Measurements from ENCODE around the gene CFAP161. TPM values are rescaled to one million over a fixed set of nuclear protein-coding genes. Genes with fewer than 3 reads are reported as not detected.

CFAP161 gene
- total RNA-seq, 1 experiment from 2014 or later, result not detected

- TF ChIP-seq CTCF (IDR thresholded peaks at IDR 0.05; ENCODE audit: unreplicated experiment), result no peak
- ChIA-PET POLR2A (no interaction called here), CTCF (no interaction called here)
Measured at GRCh38 chr15:81181220-81181619, 47.1 kb downstream of the CFAP161 start.

GRCh38 chr15:81182031-81182755, 48.1 kb downstream of the CFAP161 start:
- no peak overlapping the region for H3K4me3 Mint-ChIP-seq (ENCODE audit: unreplicated experiment)
- H3K36me3 Mint-ChIP-seq (ENCODE audit: insufficient read depth, unreplicated experiment), result no peaks in the 10 kb centered on the region
- BruUV-seq (replicated peaks), result no TSS peak
- intact Hi-C loops (cut with micrococcal nuclease), result no loop called here
- no peaks in the 10 kb centered on the region for H3K4me1 Mint-ChIP-seq (ENCODE audit: insufficient read depth, unreplicated experiment)
- no peak overlapping the region for H3K27ac Mint-ChIP-seq (ENCODE audit: low read depth, unreplicated experiment)
- POLR2A ChIA-PET, result no interaction called here
- no peaks in the 10 kb centered on the region for H3K27me3 Mint-ChIP-seq (ENCODE audit: insufficient read depth, unreplicated experiment)
- TF ChIP-seq CTCF (IDR thresholded peaks at IDR 0.05; ENCODE audit: unreplicated experiment), result no peak
- H3K9me3 Mint-ChIP-seq (ENCODE audit: unreplicated experiment), result no peaks in the 10 kb centered on the region
- CTCF ChIA-PET, result no interaction called here
- no peak for DNase-seq (ENCODE audit: unreplicated experiment)

More at GRCh38 chr15:81181220-81181619, 47.1 kb downstream of the CFAP161 start:
- no peaks in the 10 kb centered on the region for H3K27me3 Mint-ChIP-seq (ENCODE audit: insufficient read depth, unreplicated experiment)
- H3K9me3 Mint-ChIP-seq (ENCODE audit: unreplicated experiment), result no peaks in the 10 kb centered on the region
- DNase-seq (ENCODE audit: unreplicated experiment), result no peak
- intact Hi-C loops (cut with micrococcal nuclease), result no loop called here
- no peak overlapping the region for H3K27ac Mint-ChIP-seq (ENCODE audit: low read depth, unreplicated experiment)
- H3K4me1 Mint-ChIP-seq (ENCODE audit: insufficient read depth, unreplicated experiment), result no peaks in the 10 kb centered on the region
- H3K36me3 Mint-ChIP-seq (ENCODE audit: insufficient read depth, unreplicated experiment), result no peaks in the 10 kb centered on the region
- H3K4me3 Mint-ChIP-seq (ENCODE audit: unreplicated experiment), result no peak overlapping the region
- no TSS peak for BruUV-seq (replicated peaks)

GRCh38 chr15:81182756-81183438, 48.8 kb downstream of the CFAP161 start:
- Mint-ChIP-seq H3K36me3 (ENCODE audit: insufficient read depth, unreplicated experiment) (no peaks in the 10 kb centered on the region), H3K27ac (ENCODE audit: low read depth, unreplicated experiment) (no peak overlapping the region), H3K4me3 (ENCODE audit: unreplicated experiment) (no peak overlapping the region), H3K9me3 (ENCODE audit: unreplicated experiment) (no peaks in the 10 kb centered on the region), H3K27me3 (ENCODE audit: insufficient read depth, unreplicated experiment) (no peaks in the 10 kb centered on the region), H3K4me1 (ENCODE audit: insufficient read depth, unreplicated experiment) (no peaks in the 10 kb centered on the region)
- ChIA-PET POLR2A (no interaction called here), CTCF (no interaction called here)
- intact Hi-C loops (cut with micrococcal nuclease), result no loop called here
- BruUV-seq (replicated peaks), result no TSS peak
- DNase-seq (ENCODE audit: unreplicated experiment), result no peak
- TF ChIP-seq CTCF (IDR thresholded peaks at IDR 0.05; ENCODE audit: unreplicated experiment), result no peak

- no peak for TF ChIP-seq CTCF (IDR thresholded peaks at IDR 0.05; ENCODE audit: unreplicated experiment)
- H3K9me3 Mint-ChIP-seq (ENCODE audit: unreplicated experiment), result no peaks in the 10 kb centered on the region
- H3K27me3 Mint-ChIP-seq (ENCODE audit: insufficient read depth, unreplicated experiment), result no peaks in the 10 kb centered on the region
- no peaks in the 10 kb centered on the region for H3K36me3 Mint-ChIP-seq (ENCODE audit: insufficient read depth, unreplicated experiment)
- no peak overlapping the region for H3K4me3 Mint-ChIP-seq (ENCODE audit: unreplicated experiment)
- ChIA-PET POLR2A (interaction anchor here (0.5 kb wide), 1 partner anchor 16 kb away, joined by 3 read pairs; no protein-coding TSS in a partner anchor), CTCF (no interaction called here)
- DNase-seq (ENCODE audit: unreplicated experiment), result no peak
- BruUV-seq (replicated peaks), result no TSS peak
- no peak overlapping the region for H3K27ac Mint-ChIP-seq (ENCODE audit: low read depth, unreplicated experiment)
- H3K4me1 Mint-ChIP-seq (ENCODE audit: insufficient read depth, unreplicated experiment), result peaks cover 1% of the 10 kb centered on the region
- intact Hi-C loops (cut with micrococcal nuclease), result no loop called here
Measured at GRCh38 chr15:81183439-81183775, 49.3 kb downstream of the CFAP161 start.

All from MCF 10A (cell line).